Stimulated activated naive CD8-positive, alpha-beta T cell treated with anti-CD3 and anti-CD28 coated beads, Interleukin-15, amount 100 ng/mL, for 72 hours (primary cell): ENCODE measurements around the gene CTDSP2.
A peak's percentile ranks its signal among the peaks of the same experiment; 100 is the strongest.
"Not testable (repeated sequence)": the region's sequence is repeated elsewhere in the genome, so short reads cannot be mapped to it uniquely, and the experiment has no call there.

ENCODE experiments used
- ATAC-seq: fragments of 150-1000 bp; cut with Tn5 transposase; 2 replicates; pipeline ENCODE4 v1.10.0; 2021; ENCODE audit warnings: mild to moderate bottlenecking, moderate library complexity
- DNase-seq, 2 donors: peaks; one replicate each; pipeline ENCODE4 v3.0.0; 2021 to 2022
- H3K27ac Mint-ChIP-seq, 2 donors: one replicate each; pipeline ENCODE4 v1.8.0; 2022; ENCODE audit warnings: mild to moderate bottlenecking in 2 of 2, mixed read lengths in 2 of 2, moderate library complexity in 2 of 2
- H3K27me3 Mint-ChIP-seq: one replicate; pipeline ENCODE4 v1.8.0; 2022; ENCODE audit warnings: mixed read lengths
- H3K4me1 Mint-ChIP-seq: one replicate; pipeline ENCODE4 v1.8.0; 2022; ENCODE audit warnings: mild to moderate bottlenecking, mixed read lengths
- H3K4me3 Mint-ChIP-seq, 2 donors: one replicate each; pipeline ENCODE4 v1.8.0; 2022; ENCODE audit warnings: mild to moderate bottlenecking in 2 of 2, mixed read lengths in 2 of 2, moderate library complexity in 1 of 2
- H3K9me3 Mint-ChIP-seq, 2 donors: one replicate each; pipeline ENCODE4 v1.8.0; 2022; ENCODE audit warnings: mixed read lengths in 2 of 2

CTDSP2 gene

GRCh38 chr12:57780284-57780897 is 66.1 kb downstream of the CTDSP2 start:
- H3K4me3 Mint-ChIP-seq = no peak overlapping the region
- H3K27ac Mint-ChIP-seq = no peak overlapping the region

GRCh38 chr12:57779736-57780135 is 66.8 kb downstream of the CTDSP2 start:
- DNase-seq = no peak
- Mint-ChIP-seq H3K9me3 (no peaks in the 10 kb centered on the region), H3K4me1 (peaks cover 23% of the 10 kb centered on the region), H3K4me3 (no peak overlapping the region), H3K27ac (no peak overlapping the region), H3K27me3 (no peaks in the 10 kb centered on the region)
- no peak for ATAC-seq

More at GRCh38 chr12:57780284-57780897, 66.1 kb downstream of the CTDSP2 start:
- H3K9me3 Mint-ChIP-seq = no peaks in the 10 kb centered on the region
- no peaks in the 10 kb centered on the region for H3K27me3 Mint-ChIP-seq
- ATAC-seq (no peak), DNase-seq (no peak)
- peaks cover 23% of the 10 kb centered on the region for H3K4me1 Mint-ChIP-seq

GRCh38 chr12:57777911-57778310 is 68.6 kb downstream of the CTDSP2 start:
- no peak for ATAC-seq
- H3K9me3 Mint-ChIP-seq = no peaks in the 10 kb centered on the region
- no peak overlapping the region for H3K27ac Mint-ChIP-seq
- H3K4me3 Mint-ChIP-seq = no peak overlapping the region
- H3K27me3 Mint-ChIP-seq = no peaks in the 10 kb centered on the region
- H3K4me1 Mint-ChIP-seq = peaks cover 17% of the 10 kb centered on the region
- no peak for DNase-seq

GRCh38 chr12:57777367-57777766 is 69.2 kb downstream of the CTDSP2 start:
- ATAC-seq (no peak), DNase-seq (no peak)
- Mint-ChIP-seq H3K9me3 (no peaks in the 10 kb centered on the region), H3K4me1 (peaks cover 16% of the 10 kb centered on the region), H3K27me3 (no peaks in the 10 kb centered on the region), H3K4me3 (no peak overlapping the region), H3K27ac (no peak overlapping the region)

- no peak for ATAC-seq
- no peak for DNase-seq
- Mint-ChIP-seq H3K27ac (no peak overlapping the region), H3K4me3 (no peak overlapping the region), H3K9me3 (no peaks in the 10 kb centered on the region), H3K27me3 (no peaks in the 10 kb centered on the region), H3K4me1 (peaks cover 13% of the 10 kb centered on the region)
Observed at GRCh38 chr12:57776247-57776587, 70.3 kb downstream of the CTDSP2 start.

- no peak for DNase-seq
- Mint-ChIP-seq H3K27me3 (no peaks in the 10 kb centered on the region), H3K9me3 (no peaks in the 10 kb centered on the region), H3K4me1 (peaks cover 18% of the 10 kb centered on the region), H3K27ac (no peak overlapping the region), H3K4me3 (no peak overlapping the region)
- ATAC-seq = no peak
Observed at GRCh38 chr12:57775563-57776246, 70.8 kb downstream of the CTDSP2 start.

- Mint-ChIP-seq H3K9me3 (no peaks in the 10 kb centered on the region), H3K27me3 (no peaks in the 10 kb centered on the region), H3K4me3 (no peak overlapping the region), H3K4me1 (peaks cover 25% of the 10 kb centered on the region), H3K27ac (no peak overlapping the region)
- no peak for DNase-seq
- ATAC-seq = no peak
Observed at GRCh38 chr12:57775044-57775443, 71.5 kb downstream of the CTDSP2 start.

- ATAC-seq = not testable (repeated sequence)
Observed at GRCh38 chr12:57774634-57775033, 71.9 kb downstream of the CTDSP2 start.

GRCh38 chr12:57772429-57773322 is 73.9 kb downstream of the CTDSP2 start, which contains the start of gene EEF1AKMT3:
EEF1AKMT3 (plus strand) TSS chr12:57772614; CDS start chr12:57772725, 111 bp downstream.
- Mint-ChIP-seq H3K27me3 (no peaks in the 10 kb centered on the region), H3K4me3 (peak within 1 kb of the TSS; percentile 99), H3K27ac (peak within 1 kb of the TSS; percentile 98 to 99), H3K4me1 (peaks cover 30% of the 10 kb centered on the region), H3K9me3 (no peaks in the 10 kb centered on the region)
- ATAC-seq = peak; percentile 46
- DNase-seq = no peak

More at GRCh38 chr12:57774634-57775033, 71.9 kb downstream of the CTDSP2 start:
- H3K27me3 Mint-ChIP-seq, H3K9me3 Mint-ChIP-seq, DNase-seq, H3K27ac Mint-ChIP-seq, H3K4me3 Mint-ChIP-seq: not testable (repeated sequence)
- H3K4me1 Mint-ChIP-seq = peaks cover 29% of the 10 kb centered on the region

- ATAC-seq = peak; percentile 94
Observed at GRCh38 chr12:57771873-57772428, 74.6 kb downstream of the CTDSP2 start, which contains the start of gene METTL1. METTL1 (minus strand) TSS chr12:57772105; CDS start chr12:57772083, 22 bp downstream.

GRCh38 chr12:57771236-57771872 is 75.2 kb downstream of the CTDSP2 start:
- Mint-ChIP-seq H3K4me3 (peak overlapping the region; percentile 99), H3K4me1 (peaks cover 43% of the 10 kb centered on the region), H3K9me3 (no peaks in the 10 kb centered on the region), H3K27me3 (peaks cover 5% of the 10 kb centered on the region), H3K27ac (peak overlapping the region; percentile 98 to 99)
- peak; percentile 81 for ATAC-seq
- peak in 1 of 2 donors; percentile 89 for DNase-seq

More at GRCh38 chr12:57771873-57772428, 74.6 kb downstream of the CTDSP2 start, which contains the start of gene METTL1:
- Mint-ChIP-seq H3K4me3 (peak within 1 kb of the TSS; percentile 99), H3K4me1 (peaks cover 37% of the 10 kb centered on the region), H3K27me3 (no peaks in the 10 kb centered on the region), H3K27ac (peak within 1 kb of the TSS; percentile 98 to 99), H3K9me3 (no peaks in the 10 kb centered on the region)
- DNase-seq = peak; percentile 92 to 94

- no peak overlapping the region for H3K27ac Mint-ChIP-seq
- H3K4me1 Mint-ChIP-seq = peaks cover 49% of the 10 kb centered on the region
- H3K9me3 Mint-ChIP-seq = no peaks in the 10 kb centered on the region
- DNase-seq = no peak
- H3K4me3 Mint-ChIP-seq = peak overlapping the region in 1 of 2 donors; percentile 99
- no peak for ATAC-seq
- H3K27me3 Mint-ChIP-seq = peaks cover 8% of the 10 kb centered on the region
Observed at GRCh38 chr12:57770734-57771133, 75.8 kb downstream of the CTDSP2 start.
